Breast epithelium (tissue), 3 donors: Measurements from ENCODE around the gene TMEM214.

Source experiments
- CTCF ChIP-seq, 3 donors: fragments of 450-650 bp; IDR thresholded peaks; one replicate each; pipeline ENCODE4 v1.5.1; 2016 to 2017; ENCODE audit warnings: antibody characterized with exemption in 3 of 3, mild to moderate bottlenecking in 3 of 3, moderate library complexity in 3 of 3
- POLR2AphosphoS5 ChIP-seq, 3 donors: sonication (generic); formaldehyde crosslinking; IDR thresholded peaks; one replicate each; pipeline ENCODE4 v1.6.1; 2017; ENCODE audit warnings: antibody characterized with exemption in 3 of 3

GRCh38 chr2:27039871-27040270, 7.1 kb downstream of the TMEM214 start:
- TF ChIP-seq CTCF (IDR thresholded peaks at IDR 0.05) (no peak), POLR2AphosphoS5 (IDR thresholded peaks at IDR 0.05) (no peak)
